Measurements from ENCODE around the gene MYH6. TPM values are rescaled to one million over a fixed set of nuclear protein-coding genes. Genes with fewer than 3 reads are reported as not detected.

MYH6 gene
- total RNA-seq, 2 experiments from 2014 or later = 0.08 to 0.10 TPM

DNA sequence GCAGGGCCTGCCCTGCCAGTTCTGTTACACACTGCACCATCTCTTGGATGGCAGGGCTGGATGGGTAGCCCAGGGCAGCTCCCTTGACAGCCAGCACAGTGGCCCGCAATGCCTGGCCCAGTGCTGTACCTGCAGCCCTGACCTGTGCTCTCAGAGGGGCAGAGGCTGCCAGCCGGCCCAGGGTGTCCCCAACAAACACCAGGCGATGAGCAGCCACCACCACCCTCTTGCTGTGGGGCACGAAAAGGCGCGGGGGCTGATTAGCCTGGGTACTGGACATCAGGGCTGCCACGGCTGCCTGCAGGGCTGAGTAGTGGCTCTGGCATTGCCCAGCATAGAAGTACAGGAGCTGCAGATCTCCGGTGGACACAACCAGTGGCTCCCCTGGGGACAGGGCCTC, 50.8 kb downstream of the MYH6 start:
- POLR2A ChIA-PET = no interaction called here
- CTCF ChIA-PET = no interaction called here
- no peak for DNase-seq

DNA sequence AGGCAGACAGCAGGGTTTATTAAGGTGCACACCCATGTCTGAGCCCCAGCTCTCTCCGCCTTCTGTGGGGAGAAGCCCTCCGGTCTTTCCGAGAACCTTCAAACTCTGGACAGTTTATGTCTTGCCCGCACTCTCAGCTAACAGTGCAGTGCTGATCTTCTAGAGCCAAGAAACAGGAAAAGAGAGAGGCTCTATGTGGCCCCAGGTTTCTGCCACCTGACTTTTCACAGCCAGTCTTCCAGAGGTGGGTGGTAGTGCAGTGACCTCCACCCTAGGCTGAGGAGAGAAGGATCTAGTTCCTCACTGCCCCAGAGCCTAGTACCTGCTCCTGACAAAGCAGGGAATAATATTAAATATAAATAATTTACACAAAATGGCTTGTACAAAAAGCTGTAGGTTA, 51.4 kb downstream of the MYH6 start:
- DNase-seq = no peak

More for the DNA sequence above, 50.8 kb downstream of the MYH6 start:
- H3K4me1 Mint-ChIP-seq = peaks cover 7% of the 10 kb centered on the region
- H3K9me3 Mint-ChIP-seq = no peaks in the 10 kb centered on the region
- no peak overlapping the region for H3K27ac Mint-ChIP-seq
- peaks cover 35% of the 10 kb centered on the region for H3K27me3 Mint-ChIP-seq
- H3K4me3 Mint-ChIP-seq = no peak overlapping the region
- H3K36me3 Mint-ChIP-seq (ENCODE audit: low read depth) = no peaks in the 10 kb centered on the region

DNA sequence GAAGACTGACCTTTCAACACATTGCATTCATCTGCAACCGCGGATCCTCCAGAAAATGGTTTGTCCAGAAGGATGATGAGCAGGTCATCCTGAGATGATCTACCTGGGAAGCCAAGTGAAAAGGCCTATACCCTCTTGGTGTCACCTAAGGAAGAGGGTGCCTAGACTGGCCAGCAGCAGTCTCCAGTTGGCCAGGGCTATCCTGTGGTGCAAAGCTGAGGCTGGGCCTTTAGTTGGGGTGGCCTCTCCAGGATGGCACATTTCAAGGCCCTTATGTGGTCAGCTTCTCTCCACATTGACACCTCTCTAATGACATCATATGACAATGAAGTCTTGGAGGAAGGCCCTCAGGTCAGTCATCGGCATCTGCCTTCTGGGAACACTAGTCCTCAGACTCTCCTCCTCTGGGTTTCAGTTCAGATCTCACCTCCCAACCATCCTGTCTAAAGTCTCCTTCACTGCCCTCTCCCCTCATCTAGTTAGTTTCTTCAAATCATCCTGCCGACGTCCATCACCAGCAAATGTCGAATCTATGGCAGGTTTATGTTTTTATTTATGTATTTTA, 52.1 kb downstream of the MYH6 start:
- DNase-seq = no peak
- Mint-ChIP-seq H3K27ac (no peak overlapping the region), H3K9me3 (no peaks in the 10 kb centered on the region), H3K4me1 (peaks cover 10% of the 10 kb centered on the region), H3K27me3 (peaks cover 40% of the 10 kb centered on the region), H3K4me3 (no peak overlapping the region), H3K36me3 (ENCODE audit: low read depth) (no peaks in the 10 kb centered on the region)
- ChIA-PET CTCF (no interaction called here), POLR2A (no interaction called here)

More for the DNA sequence above, 51.4 kb downstream of the MYH6 start:
- Mint-ChIP-seq H3K36me3 (ENCODE audit: low read depth) (no peaks in the 10 kb centered on the region), H3K9me3 (no peaks in the 10 kb centered on the region), H3K4me1 (peaks cover 7% of the 10 kb centered on the region), H3K27me3 (peaks cover 35% of the 10 kb centered on the region), H3K27ac (no peak overlapping the region), H3K4me3 (no peak overlapping the region)
- POLR2A ChIA-PET = no interaction called here
- CTCF ChIA-PET = no interaction called here

DNA sequence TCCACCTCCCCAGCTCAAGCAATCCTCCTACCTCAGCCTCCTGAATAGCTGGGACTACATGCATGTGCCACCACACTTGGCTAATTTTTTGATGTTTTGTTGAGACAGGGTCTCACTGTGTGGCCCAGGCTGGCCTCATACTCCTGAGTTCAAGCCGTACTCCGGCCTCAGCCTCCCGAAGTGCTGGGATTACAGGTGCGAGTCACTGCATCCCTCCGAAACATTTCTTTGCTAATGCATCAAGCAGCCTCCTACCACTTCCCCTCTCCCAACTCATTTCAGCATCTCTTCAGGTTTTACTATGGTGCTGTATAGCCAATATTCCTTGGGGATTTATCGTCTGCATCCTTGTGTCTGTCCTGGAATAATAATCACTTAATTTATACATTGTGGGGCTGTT, 53.1 kb downstream of the MYH6 start:
- POLR2A ChIA-PET = no interaction called here
- H3K27ac Mint-ChIP-seq = no peak overlapping the region
- H3K27me3 Mint-ChIP-seq = peaks cover 48% of the 10 kb centered on the region
- peaks cover 11% of the 10 kb centered on the region for H3K4me1 Mint-ChIP-seq
- CTCF ChIA-PET = interaction anchor here (1.0 kb wide), 1 partner anchor 286 kb away, joined by 3 read pairs; no protein-coding TSS in a partner anchor
- no peak overlapping the region for H3K4me3 Mint-ChIP-seq
- H3K9me3 Mint-ChIP-seq = no peaks in the 10 kb centered on the region
- DNase-seq = no peak
- no peaks in the 10 kb centered on the region for H3K36me3 Mint-ChIP-seq (ENCODE audit: low read depth)

DNA sequence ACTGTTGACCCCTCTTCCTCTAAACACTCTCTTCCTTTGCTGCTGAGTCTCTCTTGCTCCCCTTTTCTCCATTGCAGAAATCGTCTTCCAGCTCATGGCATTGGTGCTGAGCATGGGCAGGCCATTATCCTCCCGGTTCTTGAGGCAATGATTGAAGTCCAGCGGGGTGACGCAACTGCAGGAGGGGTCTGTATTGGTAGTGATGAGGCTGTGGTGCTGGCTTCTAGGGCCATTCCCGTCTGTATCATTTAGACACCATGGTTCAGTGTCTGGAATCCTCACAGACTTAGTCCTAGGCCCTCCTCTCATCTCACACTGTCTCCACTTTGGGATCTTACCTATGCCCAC, 54.7 kb downstream of the MYH6 start:
- Mint-ChIP-seq H3K9me3 (no peaks in the 10 kb centered on the region), H3K4me1 (peaks cover 11% of the 10 kb centered on the region), H3K36me3 (ENCODE audit: low read depth) (no peaks in the 10 kb centered on the region), H3K27ac (no peak overlapping the region), H3K27me3 (peaks cover 51% of the 10 kb centered on the region), H3K4me3 (peak overlapping the region; percentile 47)
- DNase-seq = no peak
- POLR2A ChIA-PET = interaction anchor here (1.2 to 1.6 kb wide), 2 partner anchors 9 to 67 kb away, joined by 3 to 4 read pairs; partner anchors contain the start of gene HOMEZ
- CTCF ChIA-PET = interaction anchor here (0.9 to 1.6 kb wide), 5 partner anchors 8 to 31 kb away, joined by 3 to 6 read pairs (median 3); partner anchors contain the start of gene PABPN1

DNA sequence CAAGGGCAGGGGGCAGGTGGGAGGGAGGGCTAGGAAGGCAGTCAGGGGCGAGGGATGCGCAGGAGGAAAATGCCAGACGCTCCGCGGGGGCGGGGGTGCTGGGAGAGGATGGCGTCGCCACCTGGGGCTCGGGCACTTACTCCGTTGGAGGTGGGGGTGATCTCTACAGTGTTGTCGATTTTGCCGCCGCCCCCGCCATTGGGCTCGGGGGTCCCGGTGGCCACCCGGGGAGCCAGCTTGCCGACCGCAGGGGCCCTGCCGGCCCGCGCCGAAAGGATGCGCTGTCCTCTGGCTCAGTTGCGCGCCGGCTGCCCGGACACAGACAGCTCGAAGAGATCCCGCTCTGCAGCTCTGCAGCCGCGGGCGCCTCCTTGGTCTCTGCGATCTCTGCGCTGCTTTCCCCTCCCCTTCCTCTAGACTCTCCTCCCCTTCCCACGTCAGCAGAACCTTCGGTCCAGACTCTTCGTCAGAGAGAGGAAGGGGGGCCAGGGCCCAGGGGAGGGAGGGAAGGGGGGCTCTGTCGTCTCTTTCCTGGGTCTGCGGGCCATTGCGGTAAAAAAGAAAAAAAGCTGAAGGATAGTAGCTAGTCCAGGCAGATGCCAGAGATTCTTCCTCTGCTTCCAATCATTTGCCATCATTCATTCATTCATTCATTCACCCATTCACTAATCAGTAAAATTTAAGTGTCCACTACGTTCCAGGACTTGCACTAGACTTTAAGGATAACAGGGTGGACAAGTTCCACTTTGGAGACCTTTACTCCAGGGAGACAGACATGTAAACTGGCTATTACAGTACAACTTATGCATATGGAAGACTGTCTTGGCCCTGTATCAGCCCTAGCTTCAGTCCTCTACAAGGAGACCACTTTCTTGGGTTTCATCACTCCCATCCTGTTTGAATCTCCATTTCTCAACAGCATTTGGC, 55.3 kb downstream of the MYH6 start, which contains the start of gene SLC22A17:
Gene SLC22A17 (minus strand): TSS at position 382 of the 927 bp plus-strand sequence.
- DNase-seq = peak; percentile 46
- H3K36me3 Mint-ChIP-seq (ENCODE audit: low read depth) = no peaks in the 10 kb centered on the region
- peaks cover 51% of the 10 kb centered on the region for H3K27me3 Mint-ChIP-seq
- H3K27ac Mint-ChIP-seq = no peak within 1 kb of the TSS
- peaks cover 11% of the 10 kb centered on the region for H3K4me1 Mint-ChIP-seq
- ChIA-PET CTCF (interaction anchor here (0.7 to 1.6 kb wide), 7 partner anchors 7 to 45 kb away, joined by 3 to 6 read pairs (median 3); partner anchors contain the start of genes CMTM5 and PABPN1), POLR2A (interaction anchor here (1.2 to 1.6 kb wide), 3 partner anchors 9 to 67 kb away, joined by 3 to 4 read pairs (median 4); partner anchors contain the start of genes HOMEZ and PABPN1)
- H3K4me3 Mint-ChIP-seq = peak within 1 kb of the TSS; percentile 47
- H3K9me3 Mint-ChIP-seq = no peaks in the 10 kb centered on the region

DNA sequence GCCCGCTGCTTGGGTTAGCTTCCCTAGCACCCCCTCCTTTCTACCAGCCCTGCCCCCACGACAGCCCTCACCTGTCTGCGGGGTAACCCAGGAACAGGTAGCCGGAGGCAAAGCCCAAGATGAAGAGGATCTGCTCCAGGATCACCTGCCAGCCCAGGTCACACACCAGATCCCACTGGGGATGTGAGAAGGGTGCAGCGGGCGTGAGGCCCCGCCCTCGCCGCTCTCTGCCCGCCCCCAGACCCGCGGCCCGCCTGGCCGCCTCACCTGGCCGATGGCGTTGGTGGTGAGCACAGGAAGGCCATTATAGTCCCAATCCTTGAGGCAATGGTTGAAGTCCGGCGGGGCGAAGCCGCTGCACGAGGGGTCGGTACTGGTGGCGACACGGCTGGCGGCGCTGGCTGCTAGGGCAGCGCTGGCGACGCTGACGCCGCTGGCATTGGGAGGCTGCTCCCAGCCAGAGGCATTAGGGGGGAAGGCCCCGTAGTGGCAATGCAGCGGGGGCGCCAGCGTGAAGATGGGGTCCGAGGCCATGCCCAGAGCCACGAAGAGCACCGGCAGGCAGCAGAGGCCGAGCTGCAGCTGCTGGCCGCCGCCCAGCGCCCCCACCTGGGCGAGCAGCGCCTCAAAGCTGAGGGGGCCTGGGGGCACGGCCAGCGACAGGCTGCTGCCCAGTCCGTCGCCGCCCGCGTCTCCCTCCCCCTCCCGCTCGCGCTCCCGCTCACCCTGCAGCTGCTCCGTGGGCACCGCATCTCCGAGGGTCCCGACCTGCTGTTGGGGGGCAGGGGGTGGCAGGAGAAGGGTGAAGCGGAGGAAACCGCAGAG, 56.2 kb downstream of the MYH6 start:
- POLR2A ChIA-PET = interaction anchor here (1.2 to 1.6 kb wide), 2 partner anchors 31 to 66 kb away, joined by 3 to 4 read pairs; partner anchors contain the start of genes HOMEZ and PABPN1
- Mint-ChIP-seq H3K27me3 (peaks cover 51% of the 10 kb centered on the region), H3K27ac (no peak overlapping the region), H3K9me3 (no peaks in the 10 kb centered on the region), H3K4me3 (peak overlapping the region; percentile 47), H3K36me3 (ENCODE audit: low read depth) (no peaks in the 10 kb centered on the region), H3K4me1 (peaks cover 11% of the 10 kb centered on the region)
- no peak for DNase-seq
- CTCF ChIA-PET = interaction anchor here (1.0 to 1.6 kb wide), 4 partner anchors 25 to 44 kb away, joined by 3 to 6 read pairs (median 4); partner anchors contain the start of genes CMTM5 and PABPN1

DNA sequence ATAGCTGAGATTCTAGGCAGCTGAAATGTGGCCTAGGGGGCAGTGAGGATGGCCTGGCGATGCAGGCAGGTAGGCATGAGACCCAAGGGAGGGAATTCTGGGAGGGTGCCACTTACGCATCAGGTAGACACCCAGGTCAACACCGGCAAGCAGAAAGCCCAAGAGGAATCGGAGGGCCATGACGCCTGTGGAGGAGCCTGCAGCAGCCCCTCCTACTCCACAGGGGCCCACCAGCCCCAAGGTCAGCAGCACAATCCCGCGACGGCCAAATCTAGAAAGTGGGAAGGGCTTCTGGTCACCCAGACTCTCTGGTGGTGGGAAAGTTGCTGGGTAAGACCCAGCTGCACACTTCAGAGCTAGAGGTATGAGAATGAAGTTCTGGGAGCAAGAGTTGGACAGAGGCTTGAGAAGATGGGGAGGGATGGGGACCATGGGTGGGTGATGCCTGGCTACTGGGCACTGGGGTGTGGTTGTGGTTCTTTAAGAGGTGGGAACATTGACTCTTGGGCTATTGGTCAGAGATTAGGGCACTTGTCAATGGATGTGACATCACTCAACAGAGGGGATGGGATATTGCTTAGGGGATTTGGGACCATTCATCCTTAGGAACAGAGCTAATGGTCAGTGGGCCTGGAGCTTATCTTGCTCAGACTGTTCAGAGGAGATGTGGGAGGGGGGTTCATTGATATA, 58.8 kb downstream of the MYH6 start:
- no peak overlapping the region for H3K27ac Mint-ChIP-seq
- H3K4me1 Mint-ChIP-seq = peaks cover 11% of the 10 kb centered on the region
- H3K4me3 Mint-ChIP-seq = no peak overlapping the region
- H3K36me3 Mint-ChIP-seq (ENCODE audit: low read depth) = no peaks in the 10 kb centered on the region
- no peak for DNase-seq
- H3K9me3 Mint-ChIP-seq = no peaks in the 10 kb centered on the region
- ChIA-PET POLR2A (no interaction called here), CTCF (no interaction called here)
- peaks cover 35% of the 10 kb centered on the region for H3K27me3 Mint-ChIP-seq

DNA sequence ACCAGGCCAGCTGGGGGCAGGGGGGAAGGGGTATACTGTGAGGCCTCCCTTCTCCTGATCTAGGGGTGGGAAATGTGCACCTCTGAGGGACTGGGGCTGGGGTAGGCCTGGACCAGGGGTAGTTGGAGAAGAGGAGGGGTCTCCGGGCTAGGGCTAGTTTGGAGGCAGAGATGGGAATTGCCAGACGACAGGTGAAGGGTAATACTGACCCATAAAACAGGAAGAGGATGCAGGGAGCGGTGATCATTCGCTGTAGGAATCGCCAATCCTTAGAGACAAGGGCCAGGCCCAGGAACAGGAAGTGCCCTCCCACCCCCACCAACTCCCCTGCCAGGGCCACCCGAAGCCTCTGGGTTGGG, 59.8 kb downstream of the MYH6 start:
- POLR2A ChIA-PET = no interaction called here
- CTCF ChIA-PET = no interaction called here

DNA sequence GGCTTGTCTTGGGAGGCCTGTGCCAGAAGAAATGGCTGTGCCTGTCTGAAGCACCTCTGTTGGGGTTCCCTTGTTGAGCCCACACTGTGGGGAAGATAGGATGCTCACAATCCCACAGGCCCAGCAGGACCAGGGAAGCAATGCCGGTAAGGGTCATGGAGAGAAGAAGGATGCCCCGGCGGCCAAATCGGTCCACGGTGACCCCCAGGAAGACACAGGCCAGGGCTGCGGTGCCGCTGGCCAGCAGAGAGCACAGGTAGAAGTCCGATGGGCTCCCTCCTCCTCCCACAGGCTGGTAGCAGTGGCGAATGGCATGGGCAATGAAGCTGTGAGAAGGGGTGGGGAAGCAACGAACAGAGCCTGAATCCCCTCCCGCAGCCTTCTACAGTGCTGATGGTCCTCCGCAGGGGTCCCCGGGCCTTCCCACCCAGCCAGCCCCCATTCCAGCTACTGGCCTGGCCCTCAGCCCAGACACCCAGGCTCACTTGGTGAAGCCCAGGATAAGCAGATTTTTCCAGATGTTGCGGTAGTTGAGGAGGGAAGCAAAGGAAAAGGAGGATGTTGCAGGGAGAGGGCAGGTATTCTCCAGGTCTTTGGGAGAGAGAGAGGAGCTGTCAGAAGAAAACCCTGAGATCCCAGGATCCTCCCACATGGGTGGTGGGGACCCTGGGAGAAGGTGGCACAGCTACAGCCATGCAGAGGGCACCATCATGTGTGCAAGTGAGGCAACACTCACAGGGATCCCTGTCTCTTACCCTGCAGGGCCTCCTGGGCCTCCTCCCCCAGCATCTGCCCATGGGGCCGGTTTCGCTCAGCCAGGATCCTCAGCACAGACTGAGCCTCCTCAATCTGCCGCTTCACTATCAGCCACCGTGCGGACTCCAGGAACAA, 60.4 kb downstream of the MYH6 start:
- ChIA-PET POLR2A (no interaction called here), CTCF (interaction anchor here (2.1 kb wide), 1 partner anchor 26 kb away, joined by 4 read pairs; the partner anchor contains the start of gene PABPN1)
- H3K4me1 Mint-ChIP-seq = peaks cover 6% of the 10 kb centered on the region
- no peaks in the 10 kb centered on the region for H3K36me3 Mint-ChIP-seq (ENCODE audit: low read depth)
- no peak overlapping the region for H3K4me3 Mint-ChIP-seq
- DNase-seq = no peak
- no peak overlapping the region for H3K27ac Mint-ChIP-seq
- H3K9me3 Mint-ChIP-seq = no peaks in the 10 kb centered on the region
- peaks cover 19% of the 10 kb centered on the region for H3K27me3 Mint-ChIP-seq

More for the DNA sequence above, 59.8 kb downstream of the MYH6 start:
- DNase-seq = no peak
- Mint-ChIP-seq H3K27ac (no peak overlapping the region), H3K27me3 (peaks cover 25% of the 10 kb centered on the region), H3K36me3 (ENCODE audit: low read depth) (no peaks in the 10 kb centered on the region), H3K4me1 (peaks cover 9% of the 10 kb centered on the region), H3K9me3 (no peaks in the 10 kb centered on the region), H3K4me3 (no peak overlapping the region)

DNA sequence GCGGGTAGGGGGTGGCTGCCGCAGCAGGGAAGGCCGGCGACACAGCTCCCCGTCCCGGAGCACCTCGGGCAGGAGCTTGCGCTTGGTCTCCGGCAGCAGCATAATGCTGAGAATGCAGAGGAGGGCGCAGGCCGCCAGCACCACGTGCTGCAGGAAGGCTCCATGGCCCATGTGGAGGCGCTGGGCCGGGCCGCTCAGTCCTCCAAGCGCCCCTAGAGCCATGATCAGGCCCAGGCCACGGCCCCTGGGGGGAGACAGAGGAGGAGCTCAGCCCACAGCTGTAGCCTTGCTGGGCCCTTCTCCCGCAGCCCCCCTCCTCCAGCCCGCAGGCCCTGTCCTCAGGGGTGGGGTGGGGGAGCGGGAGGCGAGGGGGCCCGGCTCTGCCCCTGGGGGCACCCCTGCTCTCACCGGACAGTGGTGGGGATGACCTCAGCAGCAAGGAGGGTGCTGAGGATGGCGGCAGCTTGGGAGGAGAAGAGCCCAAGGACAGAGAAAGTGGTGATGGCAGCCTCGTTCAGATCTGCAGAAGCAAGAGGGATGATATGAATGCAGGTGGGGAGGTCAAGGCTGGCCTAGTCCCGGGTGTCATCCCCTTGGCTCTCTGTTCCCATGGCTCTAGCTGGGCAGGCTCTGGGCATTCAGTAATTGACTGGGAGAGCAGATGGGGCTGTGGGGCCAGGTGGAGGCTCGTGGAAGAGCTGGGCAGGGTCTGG, 61.2 kb downstream of the MYH6 start:
- Mint-ChIP-seq H3K4me1 (peaks cover 6% of the 10 kb centered on the region), H3K27ac (no peak overlapping the region), H3K27me3 (peaks cover 23% of the 10 kb centered on the region), H3K4me3 (no peak overlapping the region), H3K9me3 (no peaks in the 10 kb centered on the region), H3K36me3 (ENCODE audit: low read depth) (no peaks in the 10 kb centered on the region)
- ChIA-PET POLR2A (no interaction called here), CTCF (interaction anchor here (0.6 to 2.1 kb wide), 2 partner anchors 25 to 45 kb away, joined by 4 to 6 read pairs; partner anchors contain the start of gene PABPN1)
- DNase-seq = no peak

All from activated CD4-positive, alpha-beta memory T cell treated with anti-CD3 and anti-CD28 coated beads, Interleukin-2, amount 10 ng/mL, durations not matched to agents 7 days and 5 days (primary cell).